ENCODE data around the gene SOX6.

The SOX6 gene

DNA sequence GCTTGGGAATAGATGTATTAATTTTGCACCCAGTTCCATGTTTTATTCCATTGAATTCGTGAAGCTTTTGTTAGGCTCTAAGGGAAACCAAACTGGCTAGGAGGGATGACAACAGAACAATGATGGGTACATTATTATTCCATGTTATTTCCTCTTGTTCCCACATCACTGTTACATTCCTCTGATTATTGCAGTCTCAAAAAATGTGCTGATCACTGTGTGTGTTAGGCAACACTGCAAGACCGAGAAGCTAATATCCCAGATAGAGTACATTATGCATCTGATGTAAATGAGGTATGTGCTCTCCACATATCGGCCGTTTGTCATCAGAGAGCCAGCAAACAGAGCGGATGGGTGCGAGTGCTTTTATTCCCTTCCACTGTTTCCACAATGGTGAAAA is 327.9 kb downstream of the SOX6 start:
- DNase-seq, result no peak

DNA sequence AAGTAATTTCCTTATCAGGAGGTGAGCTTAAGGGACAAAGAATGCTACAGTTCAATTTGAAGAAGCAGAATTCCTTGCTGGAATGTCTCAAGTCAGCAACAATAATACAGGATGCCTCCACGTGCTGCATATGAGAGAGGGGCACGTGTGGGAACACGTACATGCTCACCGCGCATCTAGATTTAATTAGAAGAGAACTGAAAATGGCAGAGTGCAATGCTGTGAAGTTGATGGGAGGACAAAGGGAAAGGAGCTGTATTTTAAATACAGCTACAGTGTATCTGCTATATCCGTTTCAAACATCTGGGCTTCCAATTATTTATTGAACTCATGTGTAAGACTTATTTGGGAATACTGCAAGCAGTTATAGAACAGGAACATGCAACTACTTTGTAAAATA is 328.7 kb downstream of the SOX6 start:
- DNase-seq, result no peak

DNA sequence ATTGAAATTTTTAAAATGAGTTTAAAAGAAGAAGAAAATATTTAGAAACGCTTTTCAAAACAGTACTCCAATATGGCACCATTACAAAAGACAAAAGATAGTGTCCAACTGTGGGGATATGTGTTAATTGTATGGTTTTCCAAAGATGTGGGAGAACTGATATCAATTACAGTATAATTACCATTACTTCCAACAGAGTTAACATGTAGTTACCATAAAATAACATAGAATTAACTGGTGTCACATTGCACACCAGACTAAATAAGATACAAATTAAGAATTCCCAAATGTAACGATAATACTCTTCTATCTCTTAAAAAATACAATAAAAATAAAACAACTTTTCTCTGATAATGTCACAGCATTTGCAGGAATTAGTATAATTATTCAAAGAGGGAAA is 329.5 kb downstream of the SOX6 start:
- no peak for DNase-seq

DNA sequence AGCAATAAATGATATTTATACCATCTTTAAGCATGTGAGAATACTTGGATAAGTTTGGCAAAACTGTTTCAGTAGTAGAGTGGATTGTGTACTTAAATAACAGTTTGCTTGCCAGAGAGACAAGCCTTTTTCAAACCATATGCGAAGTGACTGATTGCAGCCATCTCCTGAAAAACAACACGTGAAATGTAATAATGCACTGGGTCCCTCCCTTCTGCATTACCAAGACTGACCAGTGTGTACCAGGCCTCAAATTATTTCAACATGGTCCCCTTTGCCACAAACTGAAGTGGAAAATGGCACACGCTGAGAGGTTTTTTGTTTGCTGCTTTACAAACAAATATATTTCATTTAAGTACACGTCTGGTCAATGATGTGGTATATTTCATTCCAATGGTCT is 337.4 kb downstream of the SOX6 start:
- no peak for DNase-seq

DNA sequence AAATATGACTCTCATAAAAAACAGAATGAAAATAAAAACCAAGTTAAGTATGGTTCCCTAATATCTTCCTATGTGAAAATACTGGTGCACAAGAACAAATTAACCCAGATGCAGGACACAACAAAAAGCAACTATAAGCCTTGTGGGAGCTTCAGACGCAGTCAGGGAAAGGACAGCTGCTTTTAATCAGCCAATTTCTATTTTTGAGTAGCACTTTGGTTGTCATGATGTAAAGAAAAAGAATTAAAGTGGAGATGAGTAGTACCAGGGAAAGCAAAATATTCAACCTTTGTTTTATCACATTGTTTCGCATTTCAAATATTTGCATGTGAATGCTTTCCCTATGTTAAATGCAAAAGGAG is 339.9 kb downstream of the SOX6 start:
- no peak for DNase-seq

DNA sequence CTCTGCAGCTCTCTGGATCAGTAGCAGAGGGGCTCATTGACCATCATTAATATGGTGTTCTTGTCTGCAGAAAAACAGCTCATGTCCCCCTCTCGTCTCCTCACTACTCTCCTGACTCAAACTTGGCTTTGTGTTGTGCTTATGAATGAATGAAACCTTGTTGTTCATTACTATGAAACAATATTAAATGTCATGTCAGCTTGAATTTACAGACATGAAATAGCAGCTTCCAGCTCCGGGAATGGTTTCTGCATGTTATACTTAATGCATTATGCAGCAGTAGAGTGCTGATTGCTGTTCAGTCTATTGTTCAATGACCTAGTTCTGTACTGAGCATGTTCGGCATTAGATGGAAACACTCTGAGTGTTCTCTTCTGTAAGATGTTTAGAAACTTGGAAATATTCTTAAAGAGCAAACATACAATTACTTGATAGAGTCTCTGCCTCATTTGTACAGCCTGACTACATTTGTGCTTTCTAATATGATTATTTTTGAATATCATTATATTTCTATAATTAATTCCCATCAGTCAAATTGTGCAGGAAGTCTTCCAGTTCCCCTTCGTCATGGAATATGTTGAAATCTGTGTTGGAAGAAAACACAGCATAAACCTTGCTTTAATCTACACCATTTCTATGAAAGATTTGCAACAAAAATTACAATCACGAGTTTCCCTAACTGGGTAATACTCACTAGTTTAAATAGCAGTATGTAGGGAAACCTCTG is 340.4 kb downstream of the SOX6 start:
- no peak for DNase-seq

DNA sequence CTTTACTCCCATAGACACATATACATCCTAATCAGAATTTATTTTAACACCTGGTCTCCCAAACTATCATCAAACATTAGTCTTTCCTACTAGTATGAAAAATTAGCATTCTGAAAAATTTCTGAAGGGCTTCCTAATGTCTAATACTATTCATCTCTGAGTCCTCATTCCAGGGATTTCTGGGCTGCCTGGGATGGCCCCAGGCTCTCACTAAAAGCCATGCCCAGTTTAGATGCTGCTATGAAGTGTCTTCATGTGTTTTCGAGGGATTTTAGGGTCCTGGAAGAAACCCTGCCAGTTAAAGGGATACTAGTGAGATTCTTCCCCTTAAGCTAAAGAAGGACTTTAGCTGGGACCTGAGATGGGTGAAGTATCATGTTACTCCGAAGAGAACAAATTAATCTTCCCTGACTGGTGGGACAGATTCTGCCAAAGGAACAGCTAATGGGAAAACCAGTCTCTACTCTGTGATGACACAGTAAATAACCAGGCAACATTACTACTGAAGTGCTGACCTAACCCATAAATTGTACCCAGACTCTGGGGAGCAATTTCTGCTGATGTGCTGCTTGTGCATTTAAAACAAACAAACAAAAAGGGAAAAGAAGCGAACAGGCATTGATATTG is 342.6 kb downstream of the SOX6 start:
- DNase-seq, result no peak

DNA sequence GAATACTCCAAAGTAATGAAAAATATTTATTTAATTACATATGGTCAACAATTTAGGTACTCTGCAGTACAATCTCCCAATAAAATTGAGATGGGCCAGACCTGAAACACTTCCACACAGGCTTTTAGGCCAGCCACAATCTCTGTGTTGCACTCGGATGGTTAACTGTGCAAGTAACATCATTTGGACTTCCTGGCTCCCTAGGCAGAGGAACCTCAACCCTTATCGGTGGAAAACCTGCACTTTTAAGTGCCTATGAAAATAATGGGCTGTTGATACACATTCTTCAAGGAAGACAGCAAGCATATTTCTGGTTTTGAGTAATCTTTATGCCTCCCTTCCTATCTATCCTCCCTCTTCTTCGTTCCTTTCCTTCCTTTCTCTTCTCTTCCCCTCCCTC is 343.1 kb downstream of the SOX6 start:
- DNase-seq, result no peak

DNA sequence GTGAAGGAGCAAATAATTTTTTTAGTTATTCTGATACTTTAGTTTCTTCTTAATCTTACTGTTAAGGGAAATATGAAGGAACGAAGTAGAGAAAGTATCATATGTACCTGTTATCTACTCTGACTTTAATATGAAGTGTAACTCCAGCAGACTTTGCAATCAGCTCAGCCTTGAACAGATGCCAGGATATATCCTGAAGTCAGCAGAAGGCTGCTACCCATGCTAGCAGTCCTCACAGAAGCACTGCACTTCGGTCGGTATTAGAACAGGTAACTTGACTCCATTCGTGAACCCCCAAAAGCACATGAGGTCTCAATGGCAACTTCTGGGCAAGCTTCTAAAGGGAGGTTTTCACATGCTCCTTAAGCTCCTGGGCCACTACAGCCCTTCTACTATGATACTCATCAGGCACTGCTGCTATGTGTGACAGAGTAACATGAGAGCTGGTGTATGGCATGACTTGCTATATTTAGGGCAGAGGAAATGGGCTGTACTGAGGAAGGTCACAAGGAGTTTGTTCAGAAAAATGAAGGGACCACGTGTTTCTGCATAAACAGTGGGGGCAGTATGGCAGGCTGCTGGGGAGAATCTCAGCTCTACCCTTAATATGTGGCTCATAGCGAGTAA is 344.1 kb downstream of the SOX6 start:
- DNase-seq, result no peak

DNA sequence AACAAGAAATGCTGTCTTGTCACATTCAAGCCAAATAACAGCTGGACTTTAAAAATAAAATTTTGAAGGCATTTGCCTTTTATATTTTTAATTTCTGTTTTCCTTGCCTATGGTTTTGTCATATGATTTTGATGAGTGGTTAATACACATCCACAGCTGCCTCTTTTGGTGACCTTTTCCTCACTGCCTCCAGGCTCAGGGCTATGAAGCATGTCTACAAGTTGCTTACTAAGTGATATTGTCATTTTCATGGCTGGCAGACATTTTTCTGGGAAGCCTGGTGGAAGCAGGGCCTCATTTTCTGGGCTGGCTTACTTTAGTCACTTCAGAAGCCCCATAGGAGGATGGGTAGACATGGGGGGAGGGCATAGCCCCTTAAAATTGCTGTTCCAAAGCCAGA is 344.9 kb downstream of the SOX6 start:
- no peak for DNase-seq

DNA sequence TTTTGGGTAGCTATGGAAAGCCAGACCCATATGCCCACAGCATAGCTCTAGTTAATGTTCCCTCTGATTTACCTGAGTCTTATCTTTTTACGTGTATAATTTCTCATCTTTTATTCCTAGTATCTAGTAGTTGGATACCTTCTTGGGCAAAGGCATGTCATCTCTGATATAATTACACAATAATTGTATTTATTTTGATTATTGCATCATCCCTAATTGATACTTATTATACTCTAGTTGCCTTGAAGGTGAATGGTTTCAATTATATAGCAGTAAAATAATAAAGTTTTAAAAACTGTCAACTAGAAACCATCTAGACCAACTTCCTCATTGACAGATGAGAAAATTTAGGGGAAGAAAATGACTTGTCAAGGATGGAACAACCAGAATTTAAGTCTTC is 347.3 kb downstream of the SOX6 start:
- DNase-seq, result no peak

DNA sequence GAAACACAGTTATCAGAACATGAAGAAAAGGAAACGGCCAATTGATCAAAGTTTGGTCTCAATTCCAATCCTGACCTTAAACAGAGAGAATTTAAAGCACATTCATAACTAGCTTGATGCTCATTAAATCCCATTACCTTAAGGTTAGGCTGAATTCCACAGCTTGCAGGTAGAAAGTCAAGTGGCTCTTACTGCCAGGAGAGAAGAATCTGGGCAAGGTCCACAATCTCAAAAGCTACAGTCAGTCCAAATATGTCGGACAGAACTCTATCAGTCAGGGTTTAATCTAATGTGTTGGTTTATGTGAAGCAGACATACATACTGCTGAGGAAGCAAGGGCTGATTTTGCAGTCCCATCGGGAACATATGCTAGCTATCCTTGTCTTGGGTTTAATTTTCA is 348.8 kb downstream of the SOX6 start:
- no peak for DNase-seq

DNA sequence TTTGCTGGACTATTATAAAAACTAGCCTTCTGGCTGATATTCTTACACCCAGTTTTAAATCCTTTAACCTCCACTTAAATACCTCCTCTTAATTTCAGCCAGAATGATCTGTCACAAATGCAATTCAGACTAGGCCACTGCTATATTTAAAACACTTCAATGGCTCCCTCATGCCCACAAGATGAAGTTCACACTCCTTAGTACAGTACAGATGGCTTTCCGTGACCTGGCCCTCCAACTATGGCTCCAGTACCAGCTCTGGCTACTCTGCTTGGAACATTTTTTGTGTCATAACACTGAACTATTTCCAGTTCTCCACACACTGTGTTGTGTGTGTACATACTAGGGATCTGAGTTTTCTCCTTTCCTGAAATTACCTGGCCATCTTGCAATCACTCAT is 353.4 kb downstream of the SOX6 start:
- DNase-seq, result no peak

DNA sequence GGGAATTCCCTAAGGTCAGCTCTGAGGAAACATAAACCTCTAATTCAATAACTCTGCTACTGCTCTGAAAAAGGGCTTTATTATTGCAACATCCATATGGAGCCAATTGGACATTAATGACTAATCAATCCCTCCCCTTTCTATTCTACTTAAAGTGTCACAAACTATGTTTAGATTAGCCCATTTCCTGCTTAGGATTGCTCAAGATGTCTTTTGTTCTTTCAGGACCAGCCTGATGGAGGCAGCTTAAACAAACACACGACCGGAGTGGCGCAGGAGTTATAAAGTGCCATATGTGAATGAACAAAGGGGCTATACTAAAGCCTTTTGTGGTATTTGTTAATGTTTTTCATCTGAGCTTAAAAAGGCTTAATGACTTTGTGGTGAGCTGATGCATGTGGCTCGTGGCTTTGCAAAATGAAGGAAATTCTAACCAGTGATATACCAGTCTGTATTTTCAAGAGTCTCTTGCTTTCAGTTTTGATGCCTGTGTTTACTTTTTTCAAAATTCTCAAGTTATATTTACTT is 354.4 kb downstream of the SOX6 start:
- no peak for DNase-seq

DNA sequence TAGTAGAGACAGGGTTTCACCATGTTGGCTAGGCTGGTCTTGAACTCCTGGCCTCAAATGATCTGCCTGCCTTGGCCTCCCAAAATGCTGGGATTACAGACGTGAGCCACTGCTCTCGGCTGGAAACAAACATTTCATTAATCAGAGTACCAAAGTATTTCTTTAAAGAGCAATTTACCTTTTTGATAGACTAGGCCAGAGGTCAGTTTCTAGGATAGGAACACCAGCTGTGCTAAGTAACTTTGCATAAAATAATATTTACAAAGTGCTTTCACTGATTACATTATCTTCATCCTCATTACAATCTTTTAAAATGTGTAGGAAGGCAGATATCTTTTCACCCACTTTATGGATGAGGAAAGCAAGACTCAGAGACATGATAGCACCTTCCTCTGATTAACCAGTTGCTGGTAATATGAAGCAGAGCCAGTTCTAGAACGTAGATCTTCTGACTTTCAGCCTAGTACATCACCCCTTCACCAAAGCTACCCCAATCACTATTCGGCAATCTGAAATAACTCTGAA is 355.2 kb downstream of the SOX6 start:
- DNase-seq, result no peak

DNA sequence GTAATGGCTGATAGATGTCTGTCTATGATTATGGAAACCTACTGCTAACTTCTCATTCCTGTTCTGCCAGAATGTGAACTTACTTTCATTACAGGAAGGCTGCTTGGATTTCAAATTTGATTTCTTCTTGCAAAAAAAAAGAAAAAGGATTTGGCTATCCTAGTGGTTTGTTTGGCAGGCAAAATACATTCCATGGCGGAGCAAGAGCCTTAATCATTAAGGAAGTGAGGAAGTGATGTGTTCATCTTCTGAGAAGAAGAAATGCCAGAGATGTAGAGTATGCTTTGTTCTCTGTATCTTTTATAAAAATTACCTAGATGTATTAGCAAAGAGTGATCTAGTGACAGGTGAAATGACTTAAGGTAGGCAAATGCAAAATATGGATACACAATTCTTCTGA is 356.3 kb downstream of the SOX6 start:
- DNase-seq, result no peak

DNA sequence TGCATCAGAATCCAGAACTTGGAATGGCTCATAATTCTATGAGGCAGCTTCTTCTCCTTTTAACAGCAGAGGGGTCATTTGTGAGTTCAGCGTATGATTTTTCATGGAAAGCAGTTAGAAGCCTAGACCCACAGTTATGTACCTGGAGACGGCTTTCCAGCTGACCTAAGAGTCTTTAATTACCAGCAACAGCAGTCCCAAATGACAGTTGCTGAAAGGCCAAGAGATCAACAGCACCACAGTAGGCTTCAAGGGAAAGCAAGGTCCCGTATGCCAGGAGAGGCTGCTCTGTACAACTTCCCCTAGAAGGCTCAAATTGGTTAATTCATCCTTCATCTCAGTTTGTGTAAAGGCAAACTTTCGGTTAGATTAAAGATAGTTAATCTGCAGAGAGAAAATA is 363.0 kb downstream of the SOX6 start:
- no peak for DNase-seq

DNA sequence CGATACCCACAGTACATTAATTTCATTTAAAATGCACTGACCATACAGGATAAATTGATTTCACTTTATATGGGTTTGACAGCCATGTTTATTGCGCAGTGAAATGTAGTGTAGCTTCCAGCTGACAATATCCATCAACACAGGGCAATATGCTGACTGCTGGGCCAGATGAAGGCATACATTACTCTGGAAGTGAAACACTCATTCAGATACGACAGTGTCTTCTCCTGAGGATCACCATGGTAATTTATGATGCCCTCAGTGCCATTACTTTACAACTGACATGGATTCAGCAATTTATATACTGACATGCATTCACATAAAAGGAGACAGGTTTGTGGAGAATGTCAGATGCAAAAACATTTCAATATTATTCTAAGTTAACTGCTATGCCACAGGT is 365.1 kb downstream of the SOX6 start:
- DNase-seq, result no peak

DNA sequence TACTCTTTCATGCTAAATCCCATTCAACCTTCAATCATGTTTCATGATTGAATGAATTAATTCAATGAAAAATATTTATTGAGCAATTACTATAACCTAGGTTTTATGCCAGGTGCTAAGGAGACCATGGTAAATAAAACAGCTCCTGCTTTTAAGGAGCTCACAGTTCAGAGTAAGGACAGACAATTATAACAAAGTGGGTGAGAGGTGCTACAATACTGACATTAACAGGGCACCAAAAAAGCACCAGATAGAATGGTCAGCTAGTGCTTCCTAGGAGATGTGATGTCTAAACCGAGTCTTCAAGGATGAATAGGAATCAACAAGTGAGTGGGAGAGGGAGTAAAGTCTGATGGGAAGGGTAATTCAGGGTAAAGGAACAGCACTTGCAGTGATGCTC is 366.7 kb downstream of the SOX6 start:
- no peak for DNase-seq

DNA sequence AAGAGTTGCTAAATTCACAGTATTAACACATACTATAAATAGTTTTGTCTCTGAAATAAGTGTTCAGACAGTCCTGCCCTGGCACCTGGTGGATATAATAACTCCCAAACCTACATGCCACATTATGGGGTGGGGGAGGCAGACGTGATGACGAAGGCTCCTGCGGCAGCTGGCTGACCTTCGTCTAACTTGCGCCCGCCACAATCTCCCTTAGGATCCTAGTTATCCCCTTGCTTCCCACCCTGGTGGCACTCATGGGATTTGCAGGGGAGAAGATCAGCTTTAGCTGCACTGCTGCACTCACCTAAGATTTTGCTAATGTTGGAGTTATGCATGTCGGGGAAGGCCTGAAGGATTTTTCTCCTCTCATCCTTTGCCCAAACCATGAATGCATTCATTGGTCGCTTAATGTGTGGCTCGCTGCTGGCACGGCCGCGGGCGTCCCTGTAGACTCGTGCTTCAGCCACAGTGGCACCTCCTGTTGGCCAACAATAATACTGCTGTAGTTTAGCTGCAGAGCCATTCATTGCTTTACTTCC is 367.6 kb downstream of the SOX6 start:
- no peak for DNase-seq

DNA sequence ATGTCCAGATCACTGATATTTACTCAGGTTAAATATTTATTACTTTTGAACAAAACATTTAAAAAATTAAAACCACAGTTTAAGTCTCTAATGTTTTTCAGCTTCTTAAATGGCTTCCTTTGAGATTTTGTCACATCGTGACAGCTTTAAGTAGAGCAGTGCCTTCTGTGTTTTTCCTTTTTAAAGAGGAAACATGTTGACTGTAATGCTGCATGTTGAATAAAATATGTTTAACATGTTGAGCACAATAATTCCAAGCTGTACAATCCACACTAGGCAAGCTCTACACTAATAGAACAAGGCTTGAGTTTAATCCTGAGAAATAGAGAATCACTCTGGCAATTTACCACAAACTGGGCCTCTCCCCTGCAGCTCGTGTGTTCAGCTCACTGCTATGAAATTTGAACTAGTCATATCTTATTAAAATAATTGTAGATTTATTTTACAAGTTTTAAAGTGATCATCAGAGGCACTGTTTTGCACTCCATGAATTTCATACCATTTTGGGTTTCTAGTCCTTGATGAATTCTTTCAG is 368.3 kb downstream of the SOX6 start:
- no peak for DNase-seq

DNA sequence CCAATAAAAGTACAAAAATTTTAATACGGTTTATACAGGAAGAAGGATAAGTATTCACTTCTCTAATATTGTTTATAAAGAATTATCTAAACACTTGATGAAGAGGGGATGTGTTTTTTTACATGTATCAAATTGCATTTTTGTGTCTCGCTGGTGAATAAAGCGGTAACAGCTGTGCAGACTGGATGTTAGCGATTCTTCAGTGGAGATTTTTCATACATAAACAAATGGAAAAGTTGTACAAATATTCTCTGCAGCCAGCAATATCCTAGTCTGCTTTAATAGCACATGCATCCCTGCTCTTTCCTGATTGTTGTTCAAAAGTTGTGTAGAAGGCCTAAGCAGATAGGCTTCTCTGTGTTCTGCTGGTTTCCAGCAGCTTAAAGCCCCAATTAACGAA is 369.3 kb downstream of the SOX6 start:
- DNase-seq, result no peak

DNA sequence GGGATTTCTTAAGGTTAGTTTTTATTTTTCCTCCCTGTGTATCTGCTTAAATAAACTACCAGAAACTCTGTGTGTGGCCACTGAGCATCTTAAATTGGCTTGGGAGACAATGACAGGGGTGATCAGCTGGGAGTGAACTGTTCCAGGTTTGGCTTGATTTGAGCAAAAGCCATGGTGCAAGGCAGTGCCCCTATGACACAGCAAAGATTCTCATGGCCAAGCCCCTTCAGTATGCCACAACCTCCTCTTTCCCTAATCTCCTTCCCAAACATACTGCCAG is 370.5 kb downstream of the SOX6 start:
- no peak for DNase-seq

All from KG1 (cell line).